Superior temporal gyrus (tissue), 1 donor: ENCODE results near the gene OVOL2.
"Not testable (repeated sequence)": the region's sequence is repeated elsewhere in the genome, so short reads cannot be mapped to it uniquely, and the experiment has no call there.

Source experiments
- DNase-seq: peaks from one replicate; pipeline ENCODE4 v3.0.0-alpha.2; 2016; ENCODE audit errors: extremely low spot score

The OVOL2 gene

GRCh38 chr20:18057101-18057993, at the start of gene OVOL2:
OVOL2 (minus strand) TSS chr20:18057916; CDS start chr20:18057634, 282 bp downstream.
- DNase-seq, result no peak

GRCh38 chr20:18103497-18103896, 45.8 kb upstream of the OVOL2 start:
- no peak for DNase-seq

GRCh38 chr20:18101125-18101810, 43.6 kb upstream of the OVOL2 start:
- DNase-seq, result no peak

GRCh38 chr20:18100569-18100968, 42.9 kb upstream of the OVOL2 start:
- not testable (repeated sequence) for DNase-seq

GRCh38 chr20:18094191-18094590, 36.5 kb upstream of the OVOL2 start:
- DNase-seq, result no peak

- DNase-seq, result no peak
Observed at GRCh38 chr20:18093388-18093787, 35.7 kb upstream of the OVOL2 start.

- DNase-seq, result no peak
Observed at GRCh38 chr20:18092890-18093289, 35.2 kb upstream of the OVOL2 start.

- no peak for DNase-seq
Observed at GRCh38 chr20:18091623-18092022, 33.9 kb upstream of the OVOL2 start.

- DNase-seq, result no peak
Observed at GRCh38 chr20:18090477-18090876, 32.8 kb upstream of the OVOL2 start.

GRCh38 chr20:18090044-18090443, 32.3 kb upstream of the OVOL2 start:
- no peak for DNase-seq

GRCh38 chr20:18088841-18089240, 31.1 kb upstream of the OVOL2 start:
- DNase-seq, result not testable (repeated sequence)

- DNase-seq, result not testable (repeated sequence)
Observed at GRCh38 chr20:18088298-18088697, 30.6 kb upstream of the OVOL2 start.

- no peak for DNase-seq
Observed at GRCh38 chr20:18087054-18087453, 29.3 kb upstream of the OVOL2 start.

GRCh38 chr20:18080836-18081235, 23.1 kb upstream of the OVOL2 start:
- not testable (repeated sequence) for DNase-seq

GRCh38 chr20:18079756-18080353, 22.1 kb upstream of the OVOL2 start:
- no peak for DNase-seq

GRCh38 chr20:18077157-18077556, 19.4 kb upstream of the OVOL2 start:
- no peak for DNase-seq

- no peak for DNase-seq
Observed at GRCh38 chr20:18072532-18072931, 14.8 kb upstream of the OVOL2 start.

- no peak for DNase-seq
Observed at GRCh38 chr20:18066421-18067333, 9.0 kb upstream of the OVOL2 start.

- DNase-seq, result no peak
Observed at GRCh38 chr20:18063676-18064075, 6.0 kb upstream of the OVOL2 start.

GRCh38 chr20:18059603-18060002, 1.9 kb upstream of the OVOL2 start:
- DNase-seq, result no peak

- no peak for DNase-seq
Observed at GRCh38 chr20:18058661-18059467, 1.1 kb upstream of the OVOL2 start.
